NOMO-1 (cell line): Measurements from ENCODE around the gene APP.
"Not testable (repeated sequence)": the region's sequence is repeated elsewhere in the genome, so short reads cannot be mapped to it uniquely, and the experiment has no call there.

ENCODE experiments used
- DNase-seq, 2 experiments: peaks; one replicate each; lab custom pipeline; 2025; ENCODE audit not compliant: unreplicated experiment in 2 of 2; lab: John Stamatoyannopoulos, UW

Gene APP

DNA sequence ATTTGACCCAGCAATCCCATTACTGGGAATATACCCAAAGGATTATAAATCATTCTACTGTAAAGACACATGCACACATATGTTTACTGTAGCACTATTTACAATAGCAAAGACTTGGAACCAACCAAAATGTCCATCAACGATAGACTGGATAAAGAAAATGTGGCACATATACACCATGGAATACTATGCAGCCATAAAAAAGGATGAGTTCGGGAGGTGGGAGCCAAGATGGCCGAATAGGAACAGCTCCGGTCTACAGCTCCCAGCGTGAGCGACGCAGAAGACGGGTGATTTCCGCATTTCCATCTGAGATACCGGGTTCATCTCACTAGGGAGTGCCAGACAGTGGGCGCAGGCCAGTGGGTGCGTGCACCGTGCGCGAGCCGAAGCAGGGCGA is 252.4 kb downstream of the APP start:
- not testable (repeated sequence) for DNase-seq

- DNase-seq, result no peak
These were observed 254.3 kb downstream of the APP start for GRCh38 chr21:25916226-25916625.

DNA sequence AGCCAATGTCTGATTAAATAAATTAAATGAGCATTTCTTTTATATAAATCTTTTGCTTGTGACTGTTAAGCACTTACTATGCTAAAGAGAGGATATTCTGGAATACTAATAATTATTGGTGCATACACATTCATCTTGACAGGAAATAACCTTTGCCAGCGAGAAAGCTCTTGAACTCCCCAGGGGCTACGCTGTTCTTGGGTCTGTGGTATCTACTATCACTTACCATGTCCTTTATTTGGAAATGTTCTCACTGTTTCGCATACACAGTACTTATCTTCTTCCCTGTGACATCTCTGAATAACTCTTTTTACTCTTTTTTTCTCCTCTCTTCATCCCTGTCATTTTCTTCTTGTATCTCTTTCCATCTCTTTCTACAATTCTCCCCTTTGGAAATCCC is 257.1 kb downstream of the APP start:
- no peak for DNase-seq

- no peak for DNase-seq
These were observed 258.2 kb downstream of the APP start for GRCh38 chr21:25912402-25912746.

GRCh38 chr21:25911730-25912401 is 258.7 kb downstream of the APP start:
- DNase-seq, result no peak

- DNase-seq, result no peak
These were observed 259.8 kb downstream of the APP start for GRCh38 chr21:25910809-25911208.

DNA sequence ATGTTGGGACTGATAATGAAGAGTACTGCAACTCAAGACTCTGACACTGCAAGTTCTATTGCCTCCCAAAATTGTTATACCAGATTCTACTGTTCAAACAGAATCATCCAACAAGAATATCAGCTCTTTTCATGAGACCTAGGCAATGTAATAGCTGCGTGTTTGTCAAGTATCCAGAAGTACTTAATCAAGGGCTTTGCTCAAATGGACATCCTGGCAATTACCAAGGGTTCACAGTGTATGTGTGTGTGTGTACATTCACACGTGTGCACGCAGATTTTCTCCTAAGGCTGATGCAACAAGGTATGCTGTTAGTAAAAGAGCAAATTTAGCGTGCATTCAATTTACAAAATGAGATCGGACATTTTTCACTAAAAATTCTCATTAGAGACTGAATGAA is 261.2 kb downstream of the APP start:
- DNase-seq, result no peak

DNA sequence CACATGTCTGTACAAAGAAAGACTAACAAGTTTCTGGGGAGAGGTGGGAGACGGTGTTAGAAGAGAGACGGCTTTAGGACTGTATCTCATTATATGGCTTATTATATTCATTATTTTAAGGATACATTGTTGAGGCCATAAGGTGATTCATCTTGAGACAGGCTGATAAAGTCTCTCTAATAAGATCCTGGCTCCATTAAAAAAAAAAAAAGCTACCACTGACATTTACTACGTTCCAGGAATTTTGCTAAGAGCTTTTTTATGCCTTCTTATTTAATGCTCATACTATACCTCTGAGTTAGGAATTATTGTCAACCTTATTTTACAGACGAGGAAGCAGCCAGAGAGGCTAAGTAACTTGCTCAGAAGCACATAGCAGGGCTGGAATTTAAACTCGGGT is 262.1 kb downstream of the APP start:
- DNase-seq, result no peak

GRCh38 chr21:25907573-25908275 is 262.8 kb downstream of the APP start:
- no peak for DNase-seq

GRCh38 chr21:25906587-25906986 is 264.0 kb downstream of the APP start:
- DNase-seq, result no peak

GRCh38 chr21:25905126-25905525 is 265.4 kb downstream of the APP start:
- DNase-seq, result no peak

DNA sequence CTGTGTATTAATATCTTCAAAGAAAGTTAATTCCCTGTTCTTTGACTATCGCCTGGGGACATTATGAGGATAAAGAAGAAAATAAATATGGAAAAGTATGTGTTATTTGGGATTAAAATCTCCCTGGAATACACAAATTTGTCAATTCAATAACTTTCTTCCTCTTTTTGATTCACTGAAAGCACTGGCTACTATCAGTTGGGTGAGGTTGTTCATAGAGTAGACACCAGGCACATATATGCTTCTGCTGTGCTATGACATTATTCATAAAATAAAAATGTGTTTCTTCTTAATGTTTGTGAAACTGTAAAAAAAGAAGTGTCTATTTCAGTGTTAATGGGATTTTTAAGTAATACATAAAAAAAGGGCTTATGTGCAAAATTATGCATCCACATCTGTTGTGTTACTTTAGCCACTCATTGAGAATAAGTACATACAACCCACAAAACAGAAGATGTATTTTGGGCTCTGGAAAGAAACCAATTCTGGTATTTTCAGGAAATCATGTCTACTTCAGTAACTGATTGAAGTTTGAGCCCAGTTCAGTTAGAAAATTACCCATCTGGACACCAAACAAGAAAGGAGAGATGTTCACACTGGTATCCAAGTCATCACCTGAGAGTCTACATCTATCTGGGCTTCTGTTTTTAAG is 266.4 kb downstream of the APP start:
- peak; percentile 13 to 54 for DNase-seq

GRCh38 chr21:25903607-25904006 is 267.0 kb downstream of the APP start:
- peak; percentile 68 to 97 for DNase-seq

- DNase-seq, result no peak
These were observed 269.1 kb downstream of the APP start for GRCh38 chr21:25901330-25901979.

GRCh38 chr21:25898671-25899070 is 271.9 kb downstream of the APP start:
- no peak for DNase-seq

GRCh38 chr21:25897383-25897782 is 273.2 kb downstream of the APP start:
- no peak for DNase-seq

- DNase-seq, result no peak
These were observed 274.0 kb downstream of the APP start for GRCh38 chr21:25896501-25897056.

GRCh38 chr21:25895565-25896205 is 274.9 kb downstream of the APP start:
- peak; percentile 19 to 61 for DNase-seq

GRCh38 chr21:25893191-25893590 is 277.4 kb downstream of the APP start:
- no peak for DNase-seq

GRCh38 chr21:25891596-25891995 is 279.0 kb downstream of the APP start:
- no peak for DNase-seq

DNA sequence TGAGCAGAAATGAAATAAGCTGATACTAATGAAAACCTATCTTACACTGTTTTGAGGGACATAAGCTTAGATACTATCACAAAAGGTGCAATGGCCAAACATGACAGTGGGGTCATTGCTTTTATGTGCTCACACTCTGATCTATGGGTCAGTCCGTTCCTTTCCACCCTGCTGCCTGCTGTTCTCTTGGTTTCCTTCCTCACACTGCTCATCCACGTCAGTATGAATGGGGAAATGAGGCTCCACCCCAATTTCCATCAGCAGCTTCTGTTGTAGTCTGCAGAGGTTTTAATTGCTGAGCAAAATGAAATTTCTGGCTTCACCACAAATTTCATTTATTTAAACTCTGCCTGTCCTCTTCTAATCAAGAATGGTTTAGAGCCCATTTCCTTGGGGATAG is 280.6 kb downstream of the APP start:
- DNase-seq, result no peak
